NCI-H1092 treated with DMSO at 0.1 percent for 48 hours (cell line): Measurements from ENCODE around the gene DUSP9.

Source experiments
- DNase-seq: peaks from one replicate; lab custom pipeline; 2025; lab: John Stamatoyannopoulos, UW

DUSP9 gene

GRCh38 chrX:153635788-153636668 lies 11.0 kb upstream of the DUSP9 start:
- peak; percentile 14 for DNase-seq

GRCh38 chrX:153636716-153637115 lies 10.3 kb upstream of the DUSP9 start:
- no peak for DNase-seq

- no peak for DNase-seq
Measured at GRCh38 chrX:153637121-153638040, 9.6 kb upstream of the DUSP9 start.

GRCh38 chrX:153638041-153638371 lies 9.0 kb upstream of the DUSP9 start:
- no peak for DNase-seq

- DNase-seq = no peak
Measured at GRCh38 chrX:153638436-153639176, 8.4 kb upstream of the DUSP9 start.

GRCh38 chrX:153639177-153640044 lies 7.6 kb upstream of the DUSP9 start:
- DNase-seq = no peak

- no peak for DNase-seq
Measured at GRCh38 chrX:153640045-153640686, 6.8 kb upstream of the DUSP9 start.

GRCh38 chrX:153640736-153641575 lies 6.0 kb upstream of the DUSP9 start:
- DNase-seq = no peak

- no peak for DNase-seq
Measured at GRCh38 chrX:153641627-153642026, 5.4 kb upstream of the DUSP9 start.

- no peak for DNase-seq
Measured at GRCh38 chrX:153642051-153642654, 4.8 kb upstream of the DUSP9 start.

- no peak for DNase-seq
Measured at GRCh38 chrX:153642655-153643430, 4.2 kb upstream of the DUSP9 start.

- DNase-seq = no peak
Measured at GRCh38 chrX:153643431-153644351, 3.3 kb upstream of the DUSP9 start.

- DNase-seq = no peak
Measured at GRCh38 chrX:153644356-153645125, 2.5 kb upstream of the DUSP9 start.

GRCh38 chrX:153645151-153645550 lies 1.9 kb upstream of the DUSP9 start:
- no peak for DNase-seq

GRCh38 chrX:153645921-153646488 lies 998 bp upstream of the DUSP9 start:
- DNase-seq = no peak
